ENCODE results near the gene BCAM. TPM values are rescaled to one million over a fixed set of nuclear protein-coding genes. Genes with fewer than 3 reads are reported as not detected.
A peak's percentile ranks its signal among the peaks of the same experiment; 100 is the strongest.

The BCAM gene
- total and polyA plus RNA-seq, 2 donors (not counting 3 experiments of a cell fraction or from before 2014, with no cell fraction given), result 23.9 to 28.5 TPM

DNA sequence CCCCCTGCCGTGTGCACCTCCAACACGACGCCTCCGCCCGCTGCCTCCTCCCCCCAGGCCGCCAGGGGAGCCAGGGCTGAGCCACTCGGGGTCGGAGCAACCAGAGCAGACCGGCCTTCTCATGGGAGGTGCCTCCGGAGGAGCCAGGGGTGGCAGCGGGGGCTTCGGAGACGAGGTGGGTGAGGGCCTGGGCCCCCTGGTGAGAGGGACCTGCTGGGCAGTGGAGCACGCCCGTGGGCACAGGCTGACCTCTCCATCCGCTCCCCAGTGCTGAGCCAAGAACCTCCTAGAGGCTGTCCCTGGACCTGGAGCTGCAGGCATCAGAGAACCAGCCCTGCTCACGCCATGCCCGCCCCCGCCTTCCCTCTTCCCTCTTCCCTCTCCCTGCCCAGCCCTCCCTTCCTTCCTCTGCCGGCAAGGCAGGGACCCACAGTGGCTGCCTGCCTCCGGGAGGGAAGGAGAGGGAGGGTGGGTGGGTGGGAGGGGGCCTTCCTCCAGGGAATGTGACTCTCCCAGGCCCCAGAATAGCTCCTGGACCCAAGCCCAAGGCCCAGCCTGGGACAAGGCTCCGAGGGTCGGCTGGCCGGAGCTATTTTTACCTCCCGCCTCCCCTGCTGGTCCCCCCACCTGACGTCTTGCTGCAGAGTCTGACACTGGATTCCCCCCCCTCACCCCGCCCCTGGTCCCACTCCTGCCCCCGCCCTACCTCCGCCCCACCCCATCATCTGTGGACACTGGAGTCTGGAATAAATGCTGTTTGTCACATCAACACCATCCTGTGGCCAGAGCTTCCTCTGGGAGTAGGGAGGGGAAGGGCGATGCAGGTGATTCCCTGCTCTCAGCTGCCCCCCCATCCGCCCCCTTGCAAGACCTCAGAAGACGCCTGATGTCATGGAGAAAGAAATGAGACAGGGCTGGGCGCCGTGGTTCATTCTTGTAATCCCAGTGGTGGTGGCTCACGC is 12.0 kb downstream of the BCAM start:
- H3K4me2 ChIP-seq (ENCODE audit: insufficient read depth, low read length), result peak overlapping the region; percentile 38
- CTCF ChIA-PET, result interaction anchor here (0.7 to 2.8 kb wide), 13 partner anchors 9 to 97 kb away, joined by 3 to 17 read pairs (median 4); partner anchors contain the start of genes BCAM and NECTIN2
- dilution Hi-C loops (cut with MboI; ENCODE audit: extremely low pct_ligation_motif_present, low sequenced_read_pairs), result no loop called here
- H3K9ac ChIP-seq (replicated peaks; ENCODE audit: extremely low read depth, insufficient read depth, low read length), result no peak overlapping the region
- H4K20me1 ChIP-seq (replicated peaks; ENCODE audit: control insufficient read depth, extremely low read depth, insufficient read depth, low read length), result no peaks in the 10 kb centered on the region
- POLR2A ChIA-PET, result no interaction called here
- H3K27me3 ChIP-seq (ENCODE audit: control insufficient read depth in 2 of 2, insufficient read depth in 2 of 2, low read length in 2 of 2), result no peaks in the 10 kb centered on the region
- peak; percentile 50 for DNase-seq (ENCODE audit: low read depth, low spot score)
- intact Hi-C loops (cut with micrococcal nuclease), result no loop called here
- peak overlapping the region in 1 of 3 experiments; percentile 2 for H3K4me3 ChIP-seq (replicated peaks in 1 of 3; ENCODE audit: insufficient read depth in 1 of 3, low read depth in 1 of 3, low read length in 3 of 3)
- peak overlapping the region; percentile 91 for H2AFZ ChIP-seq (ENCODE audit: low read depth, low read length)
- H3K4me1 ChIP-seq (ENCODE audit: control insufficient read depth, extremely low read depth, insufficient read depth, low read length), result peaks cover 3% of the 10 kb centered on the region
- no peaks in the 10 kb centered on the region for H3K9me1 ChIP-seq (replicated peaks; ENCODE audit: control insufficient read depth, extremely low read depth, insufficient read depth, low read length)
- H3K36me3 ChIP-seq (ENCODE audit: control insufficient read depth in 2 of 2, extremely low read depth in 1 of 2, insufficient read depth in 2 of 2, low read length in 2 of 2), result no peaks in the 10 kb centered on the region
- no peaks in the 10 kb centered on the region for H3K9me3 ChIP-seq (replicated peaks; ENCODE audit: control insufficient read depth, insufficient read depth, low read length)
- no peaks in the 10 kb centered on the region for H3K79me2 ChIP-seq (ENCODE audit: control insufficient read depth, insufficient read depth, low read length)
- FAIRE-seq, result peak; percentile 77
- no peak overlapping the region for H3K27ac ChIP-seq (ENCODE audit: insufficient read depth, low read depth, low read length)
- TF ChIP-seq FOS (IDR thresholded peaks at IDR 0.05; ENCODE audit: borderline replicate concordance, insufficient read depth, low read length) (no peak), POLR2AphosphoS5 (IDR thresholded peaks at IDR 0.05; ENCODE audit: insufficient read depth, low read depth, low read length) (no peak), JUN (IDR thresholded peaks at IDR 0.05; ENCODE audit: borderline replicate concordance, insufficient read depth, insufficient read length, low read depth) (no peak), EZH2 (IDR thresholded peaks at IDR 0.05; ENCODE audit: borderline replicate concordance, low read depth, low read length, severe bottlenecking) (no peak), POLR2A (IDR thresholded peaks at IDR 0.05; ENCODE audit: low read depth, low read length) (no peak), MYC (IDR thresholded peaks at IDR 0.05; ENCODE audit: low read depth, low read length) (no peak)
- TF ChIP-seq, protein P1, sequence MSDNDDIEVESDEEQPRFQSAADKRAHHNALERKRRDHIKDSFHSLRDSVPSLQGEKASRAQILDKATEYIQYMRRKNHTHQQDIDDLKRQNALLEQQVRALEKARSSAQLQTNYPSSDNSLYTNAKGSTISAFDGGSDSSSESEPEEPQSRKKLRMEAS (IDR thresholded peaks at IDR 0.05; ENCODE audit: insufficient read depth, insufficient read length), result no peak
- TF ChIP-seq, protein P2, sequence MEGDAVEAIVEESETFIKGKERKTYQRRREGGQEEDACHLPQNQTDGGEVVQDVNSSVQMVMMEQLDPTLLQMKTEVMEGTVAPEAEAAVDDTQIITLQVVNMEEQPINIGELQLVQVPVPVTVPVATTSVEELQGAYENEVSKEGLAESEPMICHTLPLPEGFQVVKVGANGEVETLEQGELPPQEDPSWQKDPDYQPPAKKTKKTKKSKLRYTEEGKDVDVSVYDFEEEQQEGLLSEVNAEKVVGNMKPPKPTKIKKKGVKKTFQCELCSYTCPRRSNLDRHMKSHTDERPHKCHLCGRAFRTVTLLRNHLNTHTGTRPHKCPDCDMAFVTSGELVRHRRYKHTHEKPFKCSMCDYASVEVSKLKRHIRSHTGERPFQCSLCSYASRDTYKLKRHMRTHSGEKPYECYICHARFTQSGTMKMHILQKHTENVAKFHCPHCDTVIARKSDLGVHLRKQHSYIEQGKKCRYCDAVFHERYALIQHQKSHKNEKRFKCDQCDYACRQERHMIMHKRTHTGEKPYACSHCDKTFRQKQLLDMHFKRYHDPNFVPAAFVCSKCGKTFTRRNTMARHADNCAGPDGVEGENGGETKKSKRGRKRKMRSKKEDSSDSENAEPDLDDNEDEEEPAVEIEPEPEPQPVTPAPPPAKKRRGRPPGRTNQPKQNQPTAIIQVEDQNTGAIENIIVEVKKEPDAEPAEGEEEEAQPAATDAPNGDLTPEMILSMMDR (IDR thresholded peaks at IDR 0.05; ENCODE audit: extremely low read depth in 1 of 2, insufficient read depth in 1 of 2, low read depth in 1 of 2, low read length in 2 of 2), result no peak
- BruUV-seq (replicated peaks), result no TSS peak

Measured in endothelial cell of umbilical vein (primary cell).